NCI-H1436 (cell line): ENCODE results near the gene TBX5.

Source experiments
- DNase-seq: peaks from one replicate; lab custom pipeline; 2025; lab: John Stamatoyannopoulos, UW

The TBX5 gene

GRCh38 chr12:114405519-114406271 is at the start of gene TBX5:
TBX5 (minus strand) TSS chr12:114406144; CDS start chr12:114403898, 2,246 bp downstream.
- no peak for DNase-seq

- no peak for DNase-seq
These were observed 45.7 kb upstream of the TBX5 start for GRCh38 chr12:114451657-114452056.

GRCh38 chr12:114450515-114451300 is 44.8 kb upstream of the TBX5 start:
- no peak for DNase-seq

DNA sequence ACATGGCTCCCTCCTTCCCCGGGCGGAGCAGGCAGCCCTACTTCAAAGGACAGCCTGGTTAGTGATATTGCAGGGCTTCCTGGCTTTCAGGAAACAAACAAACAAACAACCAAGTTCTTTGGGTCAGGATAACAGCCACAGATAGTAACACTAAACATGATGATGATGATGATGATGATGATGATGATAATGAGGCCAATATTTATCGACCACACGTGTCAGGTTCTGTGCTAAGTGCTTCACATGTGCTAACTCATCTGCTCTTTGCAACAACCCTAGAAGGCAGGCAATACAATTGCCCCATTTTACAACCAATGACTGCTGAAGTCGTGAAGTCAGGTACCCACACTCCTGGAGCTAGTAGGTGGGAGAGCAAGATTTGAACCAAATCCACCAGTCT is 44.1 kb upstream of the TBX5 start:
- DNase-seq = no peak

- DNase-seq = no peak
These were observed 42.6 kb upstream of the TBX5 start for GRCh38 chr12:114448618-114448933.

DNA sequence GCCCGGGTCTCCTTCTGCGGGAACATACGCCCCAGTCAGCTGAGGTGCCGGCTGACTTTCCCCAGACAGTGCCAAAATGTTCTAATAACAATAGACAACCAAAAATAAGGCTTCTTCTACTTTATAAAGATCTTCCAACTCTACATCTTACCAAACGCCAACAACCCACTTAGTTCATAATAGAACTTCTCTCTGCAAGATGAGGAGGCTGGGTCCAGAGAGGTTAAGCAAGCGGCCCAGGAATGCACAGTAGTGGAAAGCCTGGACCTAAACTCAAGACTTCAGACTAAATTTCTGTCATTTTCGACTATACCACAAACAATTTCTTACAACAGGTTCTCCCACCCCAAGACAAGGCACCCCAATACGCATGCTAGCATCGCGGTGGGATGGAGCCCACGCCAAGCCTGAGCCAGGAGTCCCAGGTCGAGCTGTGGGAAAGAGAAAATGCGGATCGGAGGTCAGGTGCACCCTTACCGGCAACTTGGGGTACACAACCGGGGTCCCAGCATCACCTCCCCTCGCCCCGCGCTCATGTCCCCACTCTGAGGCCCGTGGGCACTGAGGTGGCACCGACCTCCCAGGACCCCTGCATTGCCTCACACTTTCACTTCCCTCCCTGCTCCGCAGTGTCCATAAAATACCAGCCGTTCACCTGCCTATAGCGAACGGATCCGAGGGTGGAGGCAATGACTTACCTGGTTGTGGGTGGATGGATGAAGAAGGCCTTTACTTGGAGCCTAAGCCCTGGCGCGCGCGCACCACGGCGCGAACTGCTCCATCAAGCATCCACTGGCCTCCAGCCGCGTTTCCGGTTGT is 42.1 kb upstream of the TBX5 start:
- DNase-seq = no peak

- no peak for DNase-seq
These were observed 41.4 kb upstream of the TBX5 start for GRCh38 chr12:114447274-114447716.

DNA sequence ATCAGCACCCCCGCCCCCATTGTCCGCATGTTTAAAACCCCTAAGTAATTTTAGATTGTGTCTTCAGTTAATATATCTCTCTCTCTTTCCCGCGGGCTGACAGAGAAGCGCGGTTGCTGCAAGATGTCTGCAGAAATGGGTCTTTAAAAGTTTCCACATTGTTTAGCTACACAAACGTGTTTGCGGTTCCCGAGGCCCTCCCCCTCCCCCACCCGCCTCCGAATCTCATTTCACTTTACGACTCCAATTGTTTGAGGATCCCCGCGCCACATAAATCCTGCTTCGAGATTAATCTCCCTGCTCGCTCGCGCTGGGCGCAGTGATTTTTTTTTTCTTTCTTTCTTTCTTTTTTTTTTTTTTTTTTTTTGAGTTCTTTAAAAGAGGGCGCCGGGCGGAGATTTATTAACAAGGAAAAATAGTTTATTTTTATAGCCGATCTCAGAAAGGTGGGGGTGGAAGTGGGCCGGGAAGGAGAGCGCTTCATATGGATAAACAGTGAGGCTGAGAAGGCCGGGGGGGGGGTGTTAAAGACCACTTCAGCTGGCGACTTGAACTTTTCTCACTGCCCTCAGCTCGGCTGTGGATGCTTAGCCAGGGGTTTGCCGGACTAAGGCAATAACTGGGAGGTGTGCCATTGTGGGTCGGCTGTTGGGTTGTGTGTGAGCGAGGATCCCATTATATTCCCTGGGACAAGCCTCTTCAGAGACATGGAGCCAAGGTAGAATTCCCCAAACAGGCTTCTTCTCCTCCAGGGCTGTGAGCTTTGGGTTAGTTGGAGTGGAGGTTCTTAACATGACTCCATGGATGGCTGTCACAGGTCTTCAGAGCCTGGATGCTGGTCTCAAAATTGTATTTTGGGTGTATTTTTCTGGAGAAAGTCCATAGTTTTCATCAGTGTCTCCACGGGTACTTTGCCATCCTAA is 39.7 kb upstream of the TBX5 start:
- DNase-seq = no peak

- no peak for DNase-seq
These were observed 38.7 kb upstream of the TBX5 start for GRCh38 chr12:114444422-114445279.

DNA sequence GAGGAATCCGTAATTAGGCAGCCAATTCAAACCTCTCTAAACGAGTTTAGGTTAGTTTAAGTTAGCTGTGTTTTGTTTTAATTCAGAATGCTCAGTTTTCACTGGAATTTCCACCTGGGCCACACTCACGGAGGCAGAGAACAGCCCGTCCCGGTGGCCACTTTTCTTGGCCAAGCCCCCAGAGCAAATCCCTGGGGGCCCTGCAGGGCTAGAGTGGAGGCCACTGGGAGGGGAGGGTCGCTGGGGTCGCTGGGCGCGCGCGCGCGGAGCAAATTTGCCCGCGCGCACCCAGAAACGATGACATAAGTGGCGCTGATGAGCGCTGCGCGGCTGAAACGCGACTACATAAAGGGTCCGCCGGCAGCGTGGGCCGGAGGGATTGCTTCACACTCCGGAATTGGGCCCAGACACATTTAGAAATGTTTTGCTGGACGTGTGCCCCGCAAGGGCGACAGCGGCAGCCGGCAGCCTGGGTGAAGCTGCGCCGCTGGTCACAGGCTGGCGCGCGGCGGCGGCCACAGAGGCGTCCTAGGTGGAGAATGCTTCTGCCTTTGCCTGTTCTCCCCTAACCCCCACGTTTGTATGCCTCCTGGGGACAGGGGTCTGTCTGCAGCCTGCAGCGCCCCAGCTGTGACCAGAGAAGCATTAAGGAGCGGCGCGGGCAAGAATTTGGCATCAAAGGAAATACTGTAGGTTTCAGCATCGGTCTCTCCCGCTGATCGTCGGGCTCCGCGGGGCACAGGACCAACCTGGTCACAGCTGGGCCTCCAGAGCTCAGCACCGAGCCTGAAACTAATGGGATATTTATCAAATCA is 37.9 kb upstream of the TBX5 start:
- DNase-seq = no peak

DNA sequence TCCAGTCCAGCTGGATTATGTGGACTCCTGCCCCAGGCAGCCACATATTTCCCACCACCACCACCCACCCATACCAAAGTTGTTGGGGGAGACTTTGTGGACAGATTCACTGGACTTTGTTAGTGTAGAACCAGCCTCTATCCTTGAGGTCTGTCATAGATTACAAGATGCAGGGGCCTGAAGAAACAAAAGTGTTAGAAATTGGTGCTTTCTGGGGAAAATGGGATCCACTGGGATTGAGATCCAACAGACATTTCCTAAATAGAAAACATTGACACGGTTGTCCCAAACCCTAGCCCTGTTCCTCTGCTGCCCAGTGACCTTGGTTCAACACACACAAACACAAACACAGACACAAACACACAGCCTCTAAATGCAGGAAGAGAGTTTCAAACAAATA is 36.6 kb upstream of the TBX5 start:
- DNase-seq = no peak

- no peak for DNase-seq
These were observed 35.6 kb upstream of the TBX5 start for GRCh38 chr12:114441545-114441944.

DNA sequence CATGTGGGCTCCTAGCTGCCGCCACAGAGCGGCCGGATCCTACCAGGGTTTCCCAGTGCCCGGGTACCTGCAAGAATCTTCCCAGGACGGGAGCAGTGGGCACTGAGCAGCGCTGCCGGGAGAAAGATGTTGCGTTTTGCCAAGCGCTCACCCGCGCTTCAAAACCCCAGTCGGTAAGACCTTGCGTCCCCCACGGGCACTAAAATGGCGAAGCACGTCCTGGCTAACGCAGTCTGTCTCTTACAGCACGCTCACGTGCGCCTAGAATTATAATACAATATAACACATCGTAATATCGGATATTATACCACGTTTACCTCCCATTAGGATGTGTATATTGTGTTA is 35.1 kb upstream of the TBX5 start:
- no peak for DNase-seq

GRCh38 chr12:114440270-114441038 is 34.5 kb upstream of the TBX5 start:
- DNase-seq = no peak

GRCh38 chr12:114439817-114440216 is 33.9 kb upstream of the TBX5 start:
- no peak for DNase-seq

GRCh38 chr12:114439261-114439683 is 33.3 kb upstream of the TBX5 start:
- DNase-seq = no peak

- DNase-seq = no peak
These were observed 32.8 kb upstream of the TBX5 start for GRCh38 chr12:114438635-114439256.

- no peak for DNase-seq
These were observed 28.4 kb upstream of the TBX5 start for GRCh38 chr12:114434341-114434740.

DNA sequence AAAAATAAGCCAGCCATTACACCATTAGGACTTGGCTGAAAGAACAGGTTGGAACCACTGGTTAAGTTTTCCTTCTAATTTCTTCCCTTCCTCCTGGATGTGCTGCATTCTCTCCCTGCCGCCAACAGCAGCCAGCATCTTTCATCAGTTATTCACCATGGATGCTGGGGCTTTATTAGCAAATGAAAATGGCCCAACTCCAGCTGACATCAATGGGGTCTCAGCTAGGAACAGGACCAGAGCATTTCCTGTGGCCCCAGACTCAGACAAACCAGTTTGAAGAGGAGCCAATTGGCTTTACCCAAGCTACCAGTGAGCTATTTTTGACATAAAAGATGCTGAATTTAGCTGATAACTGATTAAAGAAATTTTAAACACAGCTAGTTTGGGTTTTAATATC is 26.0 kb upstream of the TBX5 start:
- DNase-seq = no peak
